NCI-H345 treated with DMSO at 0.1 percent for 48 hours (cell line): ENCODE measurements around the gene KCNAB2.

Experiments used
- DNase-seq: peaks from one replicate; lab custom pipeline; 2025; ENCODE audit not compliant: unreplicated experiment; lab: John Stamatoyannopoulos, UW

KCNAB2 gene

GRCh38 chr1:6094801-6095505 lies 49.3 kb downstream of the KCNAB2 start:
- DNase-seq: no peak

GRCh38 chr1:6095511-6096242 lies 50.0 kb downstream of the KCNAB2 start:
- no peak for DNase-seq

GRCh38 chr1:6096243-6097116 lies 50.8 kb downstream of the KCNAB2 start:
- no peak for DNase-seq

- no peak for DNase-seq
Observed at GRCh38 chr1:6097117-6097595, 51.5 kb downstream of the KCNAB2 start.

GRCh38 chr1:6097824-6098223 lies 52.1 kb downstream of the KCNAB2 start:
- no peak for DNase-seq

GRCh38 chr1:6098303-6099215 lies 52.9 kb downstream of the KCNAB2 start:
- no peak for DNase-seq

GRCh38 chr1:6099297-6099696 lies 53.6 kb downstream of the KCNAB2 start:
- DNase-seq: no peak

GRCh38 chr1:6099787-6100765 lies 54.4 kb downstream of the KCNAB2 start:
- DNase-seq: no peak

- DNase-seq: no peak
Observed at GRCh38 chr1:6100861-6101783, 55.4 kb downstream of the KCNAB2 start.

GRCh38 chr1:6101826-6102531 lies 56.3 kb downstream of the KCNAB2 start:
- no peak for DNase-seq

GRCh38 chr1:6102532-6102845 lies 56.8 kb downstream of the KCNAB2 start:
- DNase-seq: no peak

GRCh38 chr1:6103111-6103853 lies 57.6 kb downstream of the KCNAB2 start:
- no peak for DNase-seq

- DNase-seq: no peak
Observed at GRCh38 chr1:6103854-6104530, 58.3 kb downstream of the KCNAB2 start.

- DNase-seq: no peak
Observed at GRCh38 chr1:6104631-6105030, 58.9 kb downstream of the KCNAB2 start.

- DNase-seq: no peak
Observed at GRCh38 chr1:6105218-6105679, 59.6 kb downstream of the KCNAB2 start.

- DNase-seq: no peak
Observed at GRCh38 chr1:6105763-6106162, 60.1 kb downstream of the KCNAB2 start.
